ENCODE data around the gene CDKN2A.

DNA sequence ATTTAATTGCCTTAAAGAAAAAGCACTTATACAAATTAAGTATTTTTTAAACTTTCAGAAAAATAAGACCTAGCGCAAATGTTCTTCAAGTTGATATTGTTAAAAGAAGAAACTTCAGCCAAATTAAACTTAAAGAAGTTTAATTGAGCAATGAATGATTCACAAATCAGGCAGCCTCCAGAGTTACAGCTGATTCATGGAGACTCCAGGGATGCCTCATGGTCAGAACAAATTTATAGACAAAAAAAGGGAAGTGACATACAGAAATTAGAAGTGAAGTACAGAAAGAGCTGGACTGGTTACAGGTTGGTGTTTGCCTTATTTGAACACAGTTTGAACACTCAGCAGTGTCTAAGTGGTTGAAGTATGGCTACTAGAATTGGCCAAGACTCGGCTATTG is 60.3 kb downstream of the CDKN2A start:
- TF ChIP-seq, protein P1, sequence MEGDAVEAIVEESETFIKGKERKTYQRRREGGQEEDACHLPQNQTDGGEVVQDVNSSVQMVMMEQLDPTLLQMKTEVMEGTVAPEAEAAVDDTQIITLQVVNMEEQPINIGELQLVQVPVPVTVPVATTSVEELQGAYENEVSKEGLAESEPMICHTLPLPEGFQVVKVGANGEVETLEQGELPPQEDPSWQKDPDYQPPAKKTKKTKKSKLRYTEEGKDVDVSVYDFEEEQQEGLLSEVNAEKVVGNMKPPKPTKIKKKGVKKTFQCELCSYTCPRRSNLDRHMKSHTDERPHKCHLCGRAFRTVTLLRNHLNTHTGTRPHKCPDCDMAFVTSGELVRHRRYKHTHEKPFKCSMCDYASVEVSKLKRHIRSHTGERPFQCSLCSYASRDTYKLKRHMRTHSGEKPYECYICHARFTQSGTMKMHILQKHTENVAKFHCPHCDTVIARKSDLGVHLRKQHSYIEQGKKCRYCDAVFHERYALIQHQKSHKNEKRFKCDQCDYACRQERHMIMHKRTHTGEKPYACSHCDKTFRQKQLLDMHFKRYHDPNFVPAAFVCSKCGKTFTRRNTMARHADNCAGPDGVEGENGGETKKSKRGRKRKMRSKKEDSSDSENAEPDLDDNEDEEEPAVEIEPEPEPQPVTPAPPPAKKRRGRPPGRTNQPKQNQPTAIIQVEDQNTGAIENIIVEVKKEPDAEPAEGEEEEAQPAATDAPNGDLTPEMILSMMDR (IDR thresholded peaks at IDR 0.05; ENCODE audit: insufficient read depth, low read depth, low read length): no peak
- no peak for TF ChIP-seq EZH2 (IDR thresholded peaks at IDR 0.05; ENCODE audit: insufficient read depth, low read length)
